H9 (cell line): Measurements from ENCODE around the gene TRIAP1. TPM values are rescaled to one million over a fixed set of nuclear protein-coding genes. Genes with fewer than 3 reads are reported as not detected.
A peak's percentile ranks its signal among the peaks of the same experiment; 100 is the strongest.

Experiments
- DNase-seq: peaks from one replicate; pipeline ENCODE4 v3.0.0-alpha.2; 2017
- H2AFZ ChIP-seq: one replicate; pipeline ENCODE4 v1.6.1; 2013; ENCODE audit warnings: mild to moderate bottlenecking, low read length, control low read depth, moderate library complexity
- H2AK5ac ChIP-seq: 2 replicates; pipeline ENCODE4 v1.6.1; 2013; ENCODE audit warnings: low read length, control low read depth, mixed read lengths; ENCODE audit not compliant: insufficient read length
- H2BK120ac ChIP-seq: one replicate; pipeline ENCODE4 v1.6.1; 2013; ENCODE audit warnings: low read depth, mild to moderate bottlenecking, low read length, control low read depth, inconsistent platforms; ENCODE audit not compliant: poor library complexity, severe bottlenecking
- H2BK12ac ChIP-seq: 2 replicates; pipeline ENCODE4 v1.6.1; 2013; ENCODE audit warnings: low read length, control low read depth, mixed read lengths, low read depth; ENCODE audit not compliant: insufficient read length
- H2BK15ac ChIP-seq: 2 replicates; pipeline ENCODE4 v1.6.1; 2013; ENCODE audit warnings: low read depth, low read length, control low read depth
- H2BK20ac ChIP-seq: one replicate; pipeline ENCODE4 v1.6.1; 2013; ENCODE audit warnings: low read depth, mild to moderate bottlenecking, low read length, control low read depth, inconsistent platforms; ENCODE audit not compliant: poor library complexity, severe bottlenecking
- H2BK5ac ChIP-seq: 2 replicates; pipeline ENCODE4 v1.6.1; 2013; ENCODE audit warnings: low read length, control low read depth, mixed read lengths; ENCODE audit not compliant: insufficient read length
- H3K14ac ChIP-seq: 2 replicates; pipeline ENCODE4 v1.6.1; 2013; ENCODE audit warnings: low read length, control low read depth; ENCODE audit not compliant: insufficient read depth
- H3K18ac ChIP-seq: 2 replicates; pipeline ENCODE4 v1.6.1; 2013; ENCODE audit warnings: low read depth, mild to moderate bottlenecking, mixed read lengths, low read length, control low read depth; ENCODE audit not compliant: insufficient read length
- H3K23ac ChIP-seq: 2 replicates; pipeline ENCODE4 v1.6.1; 2013; ENCODE audit warnings: low read length, control low read depth, mixed read lengths, low read depth; ENCODE audit not compliant: insufficient read length
- H3K23me2 ChIP-seq: 2 replicates; pipeline ENCODE4 v1.6.1; 2013; ENCODE audit warnings: low read depth, mild to moderate bottlenecking, mixed read lengths, low read length, control low read depth; ENCODE audit not compliant: insufficient read length, poor library complexity, severe bottlenecking
- H3K27ac ChIP-seq: 2 replicates; pipeline ENCODE4 v1.5.1; 2013; ENCODE audit warnings: low read length, control low read depth, mixed read lengths, low read depth; ENCODE audit not compliant: insufficient read length
- H3K27me3 ChIP-seq: 2 replicates; pipeline ENCODE4 v1.6.1; 2013; ENCODE audit warnings: low read length, control low read depth, inconsistent platforms; ENCODE audit not compliant: insufficient read depth
- H3K4ac ChIP-seq: 2 replicates; pipeline ENCODE4 v1.6.1; 2013; ENCODE audit warnings: low read depth, mild to moderate bottlenecking, control low read depth, inconsistent platforms, low read length, moderate library complexity
- H3K4me1 ChIP-seq: 2 replicates; pipeline ENCODE4 v1.6.1; 2013; ENCODE audit warnings: low read length, control low read depth, inconsistent platforms; ENCODE audit not compliant: insufficient read depth
- H3K4me2 ChIP-seq: 2 replicates; pipeline ENCODE4 v1.6.1; 2013; ENCODE audit warnings: low read length, control low read depth, mixed read lengths; ENCODE audit not compliant: insufficient read length, insufficient read depth
- H3K56ac ChIP-seq: 2 replicates; pipeline ENCODE4 v1.6.1; 2013; ENCODE audit warnings: low read depth, mild to moderate bottlenecking, mixed read lengths, low read length, control low read depth; ENCODE audit not compliant: insufficient read length
- H3K79me1 ChIP-seq: 2 replicates; pipeline ENCODE4 v1.6.1; 2013; ENCODE audit warnings: low read depth, mild to moderate bottlenecking, moderate library complexity, low read length, control low read depth, inconsistent platforms; ENCODE audit not compliant: insufficient read depth, poor library complexity, severe bottlenecking
- H3K79me2 ChIP-seq: 2 replicates; pipeline ENCODE4 v1.6.1; 2013; ENCODE audit warnings: low read length, control low read depth, inconsistent platforms; ENCODE audit not compliant: insufficient read depth
- H3K9ac ChIP-seq: 2 replicates; pipeline ENCODE4 v1.6.1; 2013; ENCODE audit warnings: low read length, control low read depth, mixed read lengths; ENCODE audit not compliant: insufficient read length; ENCODE audit errors: extremely low read depth
- H3K9me3 ChIP-seq: one replicate; pipeline ENCODE4 v1.6.1; 2013; ENCODE audit warnings: low read depth, low read length, inconsistent platforms; ENCODE audit not compliant: control insufficient read depth
- H3T11ph ChIP-seq: one replicate; pipeline ENCODE4 v1.6.1; 2013; ENCODE audit warnings: mild to moderate bottlenecking, low read length, control low read depth, inconsistent platforms
- H4K20me1 ChIP-seq: one replicate; pipeline ENCODE4 v1.6.1; 2013; ENCODE audit not compliant: control insufficient read depth, insufficient read length, insufficient read depth
- H4K5ac ChIP-seq: 2 replicates; pipeline ENCODE4 v1.6.1; 2013; ENCODE audit warnings: low read depth, mild to moderate bottlenecking, mixed read lengths, low read length, control low read depth; ENCODE audit not compliant: insufficient read length
- H4K8ac ChIP-seq: replicated peaks from 2 replicates; pipeline ENCODE4 v1.6.1; 2013; ENCODE audit warnings: low read length, control low read depth, mixed read lengths, low read depth; ENCODE audit not compliant: insufficient read length
- H4K91ac ChIP-seq: 2 replicates; pipeline ENCODE4 v1.6.1; 2013; ENCODE audit warnings: low read depth, mild to moderate bottlenecking, moderate library complexity, mixed read lengths, low read length, control low read depth; ENCODE audit not compliant: insufficient read length
- H3K27ac Mint-ChIP-seq, 3 experiments: 2 replicates in 2 of 3; 3 replicates in 1 of 3; pipeline ENCODE4 v1.8.0; 2020 to 2021; ENCODE audit warnings: mixed read lengths in 3 of 3, mild to moderate bottlenecking in 1 of 3, moderate library complexity in 1 of 3
- H3K27me3 Mint-ChIP-seq: 2 replicates; pipeline ENCODE4 v1.8.0; 2021; ENCODE audit warnings: low read depth, mild to moderate bottlenecking, moderate library complexity, mixed read lengths
- H3K36me3 Mint-ChIP-seq, 3 experiments: 2 replicates in 2 of 3; 3 replicates in 1 of 3; pipeline ENCODE4 v1.8.0; 2020 to 2021; ENCODE audit warnings: low read depth in 3 of 3, mixed read lengths in 3 of 3; ENCODE audit not compliant: insufficient read depth in 1 of 3
- H3K4me1 Mint-ChIP-seq, 2 experiments: 2 replicates each; pipeline ENCODE4 v1.8.0; 2020; ENCODE audit warnings: mixed read lengths in 2 of 2
- H3K4me3 Mint-ChIP-seq, 2 experiments: 2 replicates in 1 of 2; 3 replicates in 1 of 2; pipeline ENCODE4 v1.8.0; 2020 to 2021; ENCODE audit warnings: mild to moderate bottlenecking in 2 of 2, mixed read lengths in 2 of 2, moderate library complexity in 1 of 2
- H3K9me3 Mint-ChIP-seq, 2 experiments: 2 replicates in 1 of 2; 3 replicates in 1 of 2; pipeline ENCODE4 v1.8.0; 2020; ENCODE audit warnings: mild to moderate bottlenecking in 2 of 2, mixed read lengths in 2 of 2, moderate library complexity in 1 of 2
- WGBS: extraction: QIAGEN DNeasy Blood & Tissue Kit; methylation state at CpG from one replicate; pipeline ENCODE4 v1.1.7; 2013; ENCODE audit warnings: missing lambda C conversion rate, low lambda C conversion rate, mixed read lengths; ENCODE audit not compliant: insufficient read length; ENCODE audit errors: extremely low coverage; 5-methylcytosine and 5-hydroxymethylcytosine counted together
- total RNA-seq: library from RNA; stranded (reverse); gene quantifications from 2 replicates; pipeline ENCODE4 v1.2.1, GENCODE V29; 2021
- TF ChIP-seq, protein P1 (sequence below): fragments of 200-600 bp; sonication (generic); conservative IDR thresholded peaks from 3 replicates; pipeline ENCODE4 v1.8.0; 2021; ENCODE audit warnings: antibody characterized with exemption, mild to moderate bottlenecking

TRIAP1 gene
- total RNA-seq, 1 experiment from 2014 or later: 70.4 TPM

DNA sequence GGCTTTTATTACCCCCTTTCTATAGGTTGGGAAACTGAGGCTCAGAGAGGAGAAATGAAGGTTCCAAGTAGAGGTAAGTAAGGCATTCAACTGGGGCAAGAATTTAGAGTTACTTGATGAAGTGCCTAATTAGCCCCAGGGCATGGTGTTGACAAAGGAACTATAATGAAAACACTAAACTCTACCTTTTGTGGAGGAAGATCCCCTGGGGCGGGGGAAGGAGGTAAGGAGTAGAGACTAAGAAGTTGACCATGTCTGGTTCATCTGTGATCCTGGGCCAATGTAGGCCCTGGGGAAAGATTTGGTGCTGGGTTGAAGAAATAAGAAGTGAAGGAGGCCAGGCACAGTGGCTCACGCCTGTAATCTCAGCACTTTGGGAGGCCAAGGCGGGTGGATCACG, 24.5 kb downstream of the TRIAP1 start:
- no peaks in the 10 kb centered on the region for H3K79me1 ChIP-seq
- H4K8ac ChIP-seq: no peak overlapping the region
- no peak overlapping the region for H3K9ac ChIP-seq
- H2BK120ac ChIP-seq: no peak overlapping the region
- no peak overlapping the region for H3K23ac ChIP-seq
- no peak overlapping the region for H2AK5ac ChIP-seq
- H4K5ac ChIP-seq: no peak overlapping the region
- no peak overlapping the region for H2BK20ac ChIP-seq
- H4K91ac ChIP-seq: no peak overlapping the region
- peak; percentile 67 for DNase-seq
- H3K56ac ChIP-seq: no peak overlapping the region
- no peak overlapping the region for H2AFZ ChIP-seq
- no peaks in the 10 kb centered on the region for H3K9me3 ChIP-seq
- H2BK12ac ChIP-seq: no peak overlapping the region
- TF ChIP-seq, protein P1, sequence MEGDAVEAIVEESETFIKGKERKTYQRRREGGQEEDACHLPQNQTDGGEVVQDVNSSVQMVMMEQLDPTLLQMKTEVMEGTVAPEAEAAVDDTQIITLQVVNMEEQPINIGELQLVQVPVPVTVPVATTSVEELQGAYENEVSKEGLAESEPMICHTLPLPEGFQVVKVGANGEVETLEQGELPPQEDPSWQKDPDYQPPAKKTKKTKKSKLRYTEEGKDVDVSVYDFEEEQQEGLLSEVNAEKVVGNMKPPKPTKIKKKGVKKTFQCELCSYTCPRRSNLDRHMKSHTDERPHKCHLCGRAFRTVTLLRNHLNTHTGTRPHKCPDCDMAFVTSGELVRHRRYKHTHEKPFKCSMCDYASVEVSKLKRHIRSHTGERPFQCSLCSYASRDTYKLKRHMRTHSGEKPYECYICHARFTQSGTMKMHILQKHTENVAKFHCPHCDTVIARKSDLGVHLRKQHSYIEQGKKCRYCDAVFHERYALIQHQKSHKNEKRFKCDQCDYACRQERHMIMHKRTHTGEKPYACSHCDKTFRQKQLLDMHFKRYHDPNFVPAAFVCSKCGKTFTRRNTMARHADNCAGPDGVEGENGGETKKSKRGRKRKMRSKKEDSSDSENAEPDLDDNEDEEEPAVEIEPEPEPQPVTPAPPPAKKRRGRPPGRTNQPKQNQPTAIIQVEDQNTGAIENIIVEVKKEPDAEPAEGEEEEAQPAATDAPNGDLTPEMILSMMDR: no peak
- no peak overlapping the region for H3K4ac ChIP-seq
- Mint-ChIP-seq H3K4me1 (peaks cover 15 to 18% of the 10 kb centered on the region in 2 experiments), H3K27me3 (peaks cover 8% of the 10 kb centered on the region), H3K27ac (peak overlapping the region in 2 of 3 experiments; percentile 3 to 9; a peak in 3 of 7 replicates), H3K4me3 (no peak overlapping the region), H3K9me3 (no peaks in the 10 kb centered on the region), H3K36me3 (no peaks in the 10 kb centered on the region; a peak in 1 of 7 replicates)
- H3K27ac ChIP-seq: no peak overlapping the region
- H3K4me1 ChIP-seq: no peaks in the 10 kb centered on the region; the same call in 1 of the 2 replicates
- no peak overlapping the region for H2BK15ac ChIP-seq
- no peaks in the 10 kb centered on the region for H3K27me3 ChIP-seq
- H3K79me2 ChIP-seq: no peaks in the 10 kb centered on the region
- no peak overlapping the region for H3K18ac ChIP-seq
- H3T11ph ChIP-seq: no peak overlapping the region
- no peaks in the 10 kb centered on the region for H3K23me2 ChIP-seq
- no peaks in the 10 kb centered on the region for H4K20me1 ChIP-seq
- H3K4me2 ChIP-seq: no peak overlapping the region
- no CpG with 5 or more reads among the region's 4 CpGs for WGBS
- no peak overlapping the region for H2BK5ac ChIP-seq
- H3K14ac ChIP-seq: no peak overlapping the region
